Breast epithelium (tissue), 4 donors: ENCODE data around the gene SNRPE. TPM values are rescaled to one million over a fixed set of nuclear protein-coding genes. Genes with fewer than 3 reads are reported as not detected.

Experiments
- DNase-seq, 2 donors: peaks; one replicate each; pipeline ENCODE4 v3.0.0-alpha.2; 2019; ENCODE audit warnings: low spot score in 2 of 2
- H3K27ac ChIP-seq, 2 donors: fragments of 200-600 bp; sonication (generic) in 1 of 2; one replicate each; pipeline ENCODE4 v1.5.1; 2016 to 2019; ENCODE audit warnings: mild to moderate bottlenecking in 1 of 2
- H3K27me3 ChIP-seq, 2 donors: fragments of 200-600 bp; sonication (generic) in 1 of 2; one replicate each; pipeline versions ENCODE4 v1.5.1 to v1.6.0; 2017 to 2019; ENCODE audit warnings: control low read depth in 1 of 2, mild to moderate bottlenecking in 1 of 2
- H3K36me3 ChIP-seq: fragments of 200-600 bp; one replicate; pipeline ENCODE4 v1.5.1; 2019
- H3K4me1 ChIP-seq, 2 donors: fragments of 200-600 bp; sonication (generic); one replicate each; pipeline ENCODE4 v1.5.1; 2016 to 2019; ENCODE audit warnings: control low read depth in 1 of 2
- H3K4me3 ChIP-seq, 3 donors: fragments of 200-600 bp; sonication (generic); 1 replicate in 2 of 3; 2 replicates in 1 of 3; pipeline ENCODE4 v1.5.1; 2016 to 2019; ENCODE audit warnings: mild to moderate bottlenecking in 3 of 3, moderate library complexity in 2 of 3
- H3K9me3 ChIP-seq, 2 donors: fragments of 200-600 bp; sonication (generic) in 1 of 2; one replicate each; pipeline ENCODE4 v1.5.1; 2016 to 2019; ENCODE audit warnings: control low read depth in 1 of 2
- POLR2A ChIP-seq: fragments of 450-650 bp; IDR thresholded peaks from one replicate; pipeline ENCODE4 v1.6.1; 2016; ENCODE audit warnings: antibody characterized with exemption, mild to moderate bottlenecking, moderate library complexity
- POLR2AphosphoS5 ChIP-seq, 3 donors: sonication (generic); formaldehyde crosslinking; IDR thresholded peaks; one replicate each; pipeline ENCODE4 v1.6.1; 2017; ENCODE audit warnings: antibody characterized with exemption in 3 of 3
- intact Hi-C: fragments of 100-400 bp; cut with DNase I; formaldehyde crosslinking; loops from one replicate; pipeline ENCODE4 v1.15.1; 2023; ENCODE audit warnings: low total_unique reads
- total RNA-seq, 3 donors: library from RNA; depleted of rRNA; stranded (reverse); fragments of >200 nt; gene quantifications; one replicate each; pipeline ENCODE4 v1.1.0, GENCODE V29; 2016
- TF ChIP-seq, protein P1 (sequence below), 3 donors: fragments of 450-650 bp; IDR thresholded peaks; one replicate each; pipeline ENCODE4 v1.5.1; 2016 to 2017; ENCODE audit warnings: antibody characterized with exemption in 3 of 3, mild to moderate bottlenecking in 3 of 3, moderate library complexity in 3 of 3

Gene SNRPE
- total RNA-seq, 3 donors from 2014 or later = 51.8 to 74.9 (median 73.4) TPM

DNA sequence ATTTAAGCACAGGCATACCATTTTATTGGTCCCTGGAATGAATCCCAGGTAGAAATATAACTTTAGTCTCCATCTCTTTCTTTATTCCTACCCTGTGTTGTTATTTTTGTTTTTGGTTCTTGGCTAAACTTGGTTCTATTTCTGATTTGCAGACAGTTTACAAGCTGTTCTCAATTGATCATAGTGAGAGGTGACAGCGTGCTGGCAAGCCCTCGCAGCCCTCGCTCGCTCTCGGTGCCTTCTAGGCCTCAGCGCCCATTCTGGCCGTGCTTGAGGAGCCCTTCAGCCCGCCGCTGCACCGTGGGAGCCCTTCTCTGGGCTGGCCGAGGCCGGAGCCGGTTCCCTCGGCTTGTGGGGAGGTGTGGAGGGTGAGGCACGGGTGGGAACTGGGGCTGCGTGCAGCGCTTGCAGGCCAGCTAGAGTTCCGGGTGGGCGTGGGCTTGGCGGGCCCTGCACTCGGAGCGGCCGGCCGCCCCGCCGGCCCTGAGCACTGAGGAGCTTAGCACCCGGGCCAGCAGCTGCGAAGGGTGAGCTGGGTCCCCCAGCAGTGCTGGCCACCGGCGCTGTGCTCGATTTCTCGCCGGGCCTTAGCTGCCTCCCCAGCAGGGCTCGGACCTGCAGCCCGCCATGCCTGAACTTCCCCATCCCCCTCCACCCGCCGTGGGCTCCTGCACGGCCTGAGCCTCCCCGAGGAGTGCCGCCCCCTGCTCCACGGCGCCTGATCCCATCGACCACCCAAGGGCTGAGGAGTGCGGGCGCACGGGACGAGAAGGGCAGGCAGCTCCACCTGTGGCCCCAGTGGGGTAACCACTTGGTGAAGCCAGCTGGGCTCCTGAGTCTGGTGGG lies 38.7 kb downstream of the SNRPE start:
- H3K4me3 ChIP-seq = no peak overlapping the region
- intact Hi-C loops = no loop called here
- no peaks in the 10 kb centered on the region for H3K36me3 ChIP-seq
- no peak for DNase-seq
- H3K27ac ChIP-seq = no peak overlapping the region
- H3K9me3 ChIP-seq = peaks cover 0 to under 1% of the 10 kb centered on the region in 2 donors
- no peaks in the 10 kb centered on the region for H3K4me1 ChIP-seq
- no peaks in the 10 kb centered on the region for H3K27me3 ChIP-seq
- TF ChIP-seq, protein P1, sequence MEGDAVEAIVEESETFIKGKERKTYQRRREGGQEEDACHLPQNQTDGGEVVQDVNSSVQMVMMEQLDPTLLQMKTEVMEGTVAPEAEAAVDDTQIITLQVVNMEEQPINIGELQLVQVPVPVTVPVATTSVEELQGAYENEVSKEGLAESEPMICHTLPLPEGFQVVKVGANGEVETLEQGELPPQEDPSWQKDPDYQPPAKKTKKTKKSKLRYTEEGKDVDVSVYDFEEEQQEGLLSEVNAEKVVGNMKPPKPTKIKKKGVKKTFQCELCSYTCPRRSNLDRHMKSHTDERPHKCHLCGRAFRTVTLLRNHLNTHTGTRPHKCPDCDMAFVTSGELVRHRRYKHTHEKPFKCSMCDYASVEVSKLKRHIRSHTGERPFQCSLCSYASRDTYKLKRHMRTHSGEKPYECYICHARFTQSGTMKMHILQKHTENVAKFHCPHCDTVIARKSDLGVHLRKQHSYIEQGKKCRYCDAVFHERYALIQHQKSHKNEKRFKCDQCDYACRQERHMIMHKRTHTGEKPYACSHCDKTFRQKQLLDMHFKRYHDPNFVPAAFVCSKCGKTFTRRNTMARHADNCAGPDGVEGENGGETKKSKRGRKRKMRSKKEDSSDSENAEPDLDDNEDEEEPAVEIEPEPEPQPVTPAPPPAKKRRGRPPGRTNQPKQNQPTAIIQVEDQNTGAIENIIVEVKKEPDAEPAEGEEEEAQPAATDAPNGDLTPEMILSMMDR (IDR thresholded peaks at IDR 0.05) = no peak
- TF ChIP-seq POLR2A = no peak

DNA sequence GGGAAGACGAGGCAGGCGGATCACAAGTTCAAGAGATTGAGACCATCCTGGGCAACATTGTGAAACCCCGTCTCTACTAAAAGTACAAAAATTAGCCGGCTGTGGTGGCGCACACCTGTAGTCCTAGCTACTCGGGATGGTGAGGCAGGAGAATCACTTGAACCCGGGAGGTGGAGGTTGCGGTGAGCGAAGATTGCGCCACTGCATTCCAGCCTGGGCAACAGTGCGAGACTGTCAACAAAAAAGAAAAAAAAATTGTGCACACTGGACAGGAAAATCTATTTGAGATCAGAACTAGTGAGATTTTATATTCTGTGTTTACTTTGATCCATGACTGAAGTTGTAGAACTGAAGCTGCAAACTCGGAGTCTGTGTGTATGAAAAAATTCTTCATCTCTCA lies 40.2 kb downstream of the SNRPE start:
- H3K36me3 ChIP-seq = no peaks in the 10 kb centered on the region
- DNase-seq = no peak
- TF ChIP-seq POLR2AphosphoS5 (IDR thresholded peaks at IDR 0.05) = no peak
- TF ChIP-seq, protein P1 (IDR thresholded peaks at IDR 0.05) = no peak
- TF ChIP-seq POLR2A = no peak
- H3K27ac ChIP-seq = no peak overlapping the region
- no peaks in the 10 kb centered on the region for H3K27me3 ChIP-seq
- H3K4me3 ChIP-seq = no peak overlapping the region
- H3K9me3 ChIP-seq = no peaks in the 10 kb centered on the region
- H3K4me1 ChIP-seq = no peaks in the 10 kb centered on the region
- intact Hi-C loops = no loop called here

DNA sequence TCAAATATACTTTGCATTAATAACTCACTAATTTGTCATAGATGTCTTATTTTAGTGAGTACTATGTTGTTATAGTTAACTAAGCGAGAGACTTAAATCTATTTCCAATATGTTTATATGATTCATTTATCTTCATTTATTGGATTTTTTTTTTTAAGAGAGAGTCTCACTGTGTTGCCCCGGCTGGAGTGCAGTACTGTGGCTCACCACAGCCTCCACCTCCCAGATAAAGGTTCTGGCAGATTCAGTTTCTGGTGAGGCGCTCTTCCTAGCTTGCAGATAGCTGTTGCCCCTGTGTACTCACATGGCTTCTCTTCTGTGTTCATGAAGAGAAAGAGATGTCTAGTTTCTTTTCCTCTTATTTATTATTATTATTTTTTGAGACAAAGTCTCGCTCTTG lies 43.9 kb downstream of the SNRPE start:
- H3K9me3 ChIP-seq = no peaks in the 10 kb centered on the region
- H3K27me3 ChIP-seq = no peaks in the 10 kb centered on the region
- TF ChIP-seq POLR2AphosphoS5 (IDR thresholded peaks at IDR 0.05) (no peak), POLR2A (no peak)
- TF ChIP-seq, protein P1 (IDR thresholded peaks at IDR 0.05) = no peak
- intact Hi-C loops = no loop called here
- DNase-seq = no peak
- H3K4me1 ChIP-seq = no peaks in the 10 kb centered on the region
- no peaks in the 10 kb centered on the region for H3K36me3 ChIP-seq
- H3K27ac ChIP-seq = no peak overlapping the region
- H3K4me3 ChIP-seq = no peak overlapping the region

DNA sequence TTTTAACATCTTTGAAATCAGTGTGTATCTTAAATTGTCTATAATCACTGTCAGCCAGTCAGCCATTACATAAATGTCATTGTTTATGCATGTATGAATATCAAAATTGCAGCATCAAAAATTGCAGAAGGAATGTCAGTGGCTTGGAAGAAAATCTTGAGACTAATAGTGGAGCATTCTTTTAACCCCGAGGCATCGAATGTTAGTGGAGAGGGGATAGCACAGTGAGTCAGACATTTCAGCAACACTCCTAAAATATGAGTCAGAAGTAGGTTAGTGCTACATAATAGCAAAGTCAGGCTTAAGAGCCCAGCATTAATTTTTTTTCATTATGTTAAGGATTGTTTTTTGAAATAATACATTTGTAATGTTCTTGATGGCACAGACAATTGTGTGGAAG lies 45.5 kb downstream of the SNRPE start:
- Histone ChIP-seq H3K27me3 (no peaks in the 10 kb centered on the region), H3K9me3 (no peaks in the 10 kb centered on the region), H3K36me3 (no peaks in the 10 kb centered on the region), H3K4me1 (no peaks in the 10 kb centered on the region), H3K4me3 (no peak overlapping the region), H3K27ac (no peak overlapping the region)
- TF ChIP-seq, protein P1 (IDR thresholded peaks at IDR 0.05) = no peak
- TF ChIP-seq POLR2A (no peak), POLR2AphosphoS5 (IDR thresholded peaks at IDR 0.05) (no peak)
- no peak for DNase-seq
- intact Hi-C loops = no loop called here

DNA sequence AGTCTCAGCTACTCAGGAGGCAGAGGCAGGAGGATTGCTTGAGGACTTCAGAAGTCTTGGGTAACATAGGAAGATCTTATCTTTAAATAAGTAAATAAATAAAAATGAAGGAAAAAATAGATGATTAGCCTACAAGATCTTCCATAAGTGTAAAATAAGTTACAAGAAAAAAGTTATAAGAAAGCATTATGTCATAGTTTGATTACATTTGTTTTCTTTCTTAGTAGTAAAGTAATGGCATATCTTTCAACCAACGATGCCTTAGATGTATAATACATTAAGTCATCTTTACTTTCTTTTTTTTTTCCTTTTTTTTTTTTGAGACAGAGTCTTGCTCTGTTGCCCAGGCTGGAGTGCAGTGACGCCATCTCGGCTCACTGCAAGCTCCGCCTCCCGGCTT lies 46.5 kb downstream of the SNRPE start:
- intact Hi-C loops = no loop called here
- H3K27ac ChIP-seq = no peak overlapping the region
- H3K4me3 ChIP-seq = no peak overlapping the region
- no peaks in the 10 kb centered on the region for H3K27me3 ChIP-seq
- DNase-seq = no peak
- H3K36me3 ChIP-seq = no peaks in the 10 kb centered on the region
- H3K4me1 ChIP-seq = no peaks in the 10 kb centered on the region
- TF ChIP-seq, protein P1 (IDR thresholded peaks at IDR 0.05) = no peak
- TF ChIP-seq POLR2AphosphoS5 (IDR thresholded peaks at IDR 0.05) (no peak), POLR2A (no peak)
- H3K9me3 ChIP-seq = no peaks in the 10 kb centered on the region
